Heart left ventricle (tissue), 16 donors: ENCODE results near the gene OSER1. TPM values are rescaled to one million over a fixed set of nuclear protein-coding genes. Genes with fewer than 3 reads are reported as not detected.

Experiments used
- ATAC-seq, 4 donors: fragments of 200-7000 bp; cut with Tn5 transposase; one replicate each; pipeline ENCODE4 v1.9.1; 2020 to 2022; ENCODE audit warnings: moderate library complexity in 4 of 4, mild to moderate bottlenecking in 3 of 4, moderate number of reproducible peaks in 1 of 4
- DNase-seq, 5 donors: peaks; one replicate each; pipeline ENCODE4 v3.0.0-alpha.2; 2020
- H3K27ac ChIP-seq, 12 donors: fragments of 200-600 bp; sonication (generic) in 4 of 12; one replicate each; pipeline versions ENCODE4 v1.5.0 to v1.8.0; 2016 to 2022; ENCODE audit warnings: mild to moderate bottlenecking in 2 of 12
- H3K27me3 ChIP-seq, 9 donors: fragments of 200-600 bp; sonication (generic) in 2 of 9; one replicate each; pipeline versions ENCODE4 v1.5.1 to v1.8.0; 2016 to 2022; ENCODE audit warnings: mild to moderate bottlenecking in 3 of 9
- H3K36me3 ChIP-seq, 9 donors: fragments of 200-600 bp; sonication (generic) in 2 of 9; one replicate each; pipeline versions ENCODE4 v1.5.0 to v1.8.0; 2018 to 2022; ENCODE audit warnings: mild to moderate bottlenecking in 2 of 9
- H3K4me1 ChIP-seq, 12 donors: fragments of 200-600 bp; sonication (generic) in 4 of 12; one replicate each; pipeline versions ENCODE4 v1.5.0 to v1.8.0; 2016 to 2022; ENCODE audit warnings: mild to moderate bottlenecking in 3 of 12
- H3K4me3 ChIP-seq, 12 donors: fragments of 200-600 bp; sonication (generic) in 4 of 12; one replicate each; pipeline versions ENCODE4 v1.5.0 to v1.8.0; 2017 to 2022; ENCODE audit warnings: mild to moderate bottlenecking in 9 of 12, moderate library complexity in 4 of 12
- H3K9me3 ChIP-seq, 12 donors: fragments of 200-600 bp; sonication (generic) in 4 of 12; one replicate each; pipeline versions ENCODE4 v1.5.0 to v1.8.0; 2016 to 2022; ENCODE audit warnings: mild to moderate bottlenecking in 1 of 12
- CTCF ChIP-seq, 12 donors: fragments of 200-600 bp; sonication (generic) in 4 of 12; IDR thresholded peaks; one replicate each; pipeline versions ENCODE4 v1.5.0 to v1.8.0; 2018 to 2022; ENCODE audit warnings: antibody characterized with exemption in 12 of 12, mild to moderate bottlenecking in 5 of 12
- POLR2A ChIP-seq, 2 donors: fragments of 450-650 bp; IDR thresholded peaks; one replicate each; pipeline ENCODE4 v1.6.1; 2017; ENCODE audit warnings: antibody characterized with exemption in 2 of 2, mild to moderate bottlenecking in 2 of 2, moderate library complexity in 2 of 2
- WGBS, 4 donors: extraction: QIAGEN DNeasy Blood & Tissue Kit in 2 of 4; methylation state at CpG; one replicate each; pipeline versions ENCODE4 v1.1.5 to v1.1.7; 2013 to 2018; 5-methylcytosine and 5-hydroxymethylcytosine counted together
- intact Hi-C, 10 donors: fragments of 100-400 bp; cut with DNase I; formaldehyde crosslinking; loops; one replicate each; pipeline versions ENCODE4 v1.11.1 to v1.14.2; 2022
- polyA plus RNA-seq, 2 donors: library from polyadenylated mRNA; stranded (reverse); fragments of 200-250 nt; gene quantifications; one replicate each; pipeline ENCODE4 v1.2.3, GENCODE V29; 2013
- total RNA-seq, 9 donors: library from RNA; depleted of rRNA in 2 of 9; stranded (reverse); fragments of >200 nt in 2 of 9; fragmentation: NEBNext Ultra II Directional in 3 of 9; extraction: Animal tissue kit (Norgen Biotek cat#: 25700) in 3 of 9; gene quantifications; one replicate each; pipeline versions ENCODE4 v1.1.0 to v1.2.4, GENCODE V29; 2016 to 2023
- donor health status: ischemic (EF 13 %, LVEDD 7.1; RV severe dilation, severe dysfunction).
- donor health status: healthy with polysubstance abuse.
- donor health status: DM: no; HTN: yes; CAD: no.
- donor health status: DM: no; HTN: no; CAD: no.
- donor health status: ischemic (EF 25% LVEDD 6.9; RV normal size, moderate dysfunction).
- donor health status: ischemic (EF 25% LVEDD 5.7; RV mildly dilated, moderate dysfunction).
- donor health status: healthy.
- donor health status: DM: yes; HTN: yes; CAD: no.
- donor health status: ischemic (EF 35%, LVEDD 5.7; RV mildly dilated, moderate dysfunction).
- donor health status: nonischemic (EF 11% LVEDD 7.7; RV severe dilation, severe dysfunction).
- donor health status: DM: yes; HTN: yes; CAD: no.
- donor health status: PGD.
- donor health status: ischemic (EF 29% LVEDD 5.4; RV normal size, mild dysfunction).
- donor health status: nonischemic (EF 23%, LVEDD 6.1; RV moderate dilation, normal function).

OSER1 gene
- total and polyA plus RNA-seq, 11 donors: 11.9 to 39.0 (median 34.1) TPM

- H3K4me1 ChIP-seq: peaks cover 0 to 83% (median 45%) of the 10 kb centered on the region in 12 donors
- no peak overlapping the region for H3K4me3 ChIP-seq
- H3K27ac ChIP-seq: peak overlapping the region in 6 of 12 donors; percentile 13 to 95 (median 30)
These were observed 37.5 kb downstream of the OSER1 start for GRCh38 chr20:44173116-44173515.

GRCh38 chr20:44172572-44172950, 38.0 kb downstream of the OSER1 start:
- TF ChIP-seq POLR2A (IDR thresholded peaks at IDR 0.05) (no peak), CTCF (IDR thresholded peaks at IDR 0.05) (no peak)
- ATAC-seq (no peak), DNase-seq (no peak)
- Histone ChIP-seq H3K36me3 (peaks cover 0 to 2% (median 0%) of the 10 kb centered on the region in 9 donors), H3K4me3 (no peak overlapping the region), H3K4me1 (peaks cover 0 to 85% (median 43%) of the 10 kb centered on the region in 12 donors), H3K27me3 (no peaks in the 10 kb centered on the region), H3K27ac (peak overlapping the region in 4 of 12 donors; percentile 10 to 94 (median 34)), H3K9me3 (no peaks in the 10 kb centered on the region)
- 80 to 91% (median 85%) methylated on average over 2 of the region's 2 CpGs for WGBS, 4 donors
- intact Hi-C loops: no loop called here

More at GRCh38 chr20:44173116-44173515, 37.5 kb downstream of the OSER1 start:
- intact Hi-C loops: no loop called here
- TF ChIP-seq CTCF (IDR thresholded peaks at IDR 0.05): no peak
- TF ChIP-seq POLR2A (IDR thresholded peaks at IDR 0.05): no peak
- Histone ChIP-seq H3K36me3 (peaks cover 0 to 2% (median 0%) of the 10 kb centered on the region in 9 donors), H3K9me3 (no peaks in the 10 kb centered on the region), H3K27me3 (peaks cover 0 to 2% (median 0%) of the 10 kb centered on the region in 9 donors)
- no peak for DNase-seq
- ATAC-seq: no peak
- WGBS, 4 donors: 63 to 72% (median 67%) methylated on average over 5 of the region's 5 CpGs

- no peak for TF ChIP-seq POLR2A (IDR thresholded peaks at IDR 0.05)
- TF ChIP-seq CTCF (IDR thresholded peaks at IDR 0.05): no peak
- Histone ChIP-seq H3K9me3 (no peaks in the 10 kb centered on the region), H3K27me3 (no peaks in the 10 kb centered on the region), H3K27ac (peak overlapping the region in 9 of 12 donors; percentile 4 to 94 (median 44)), H3K4me1 (peaks cover 0 to 85% (median 43%) of the 10 kb centered on the region in 12 donors), H3K36me3 (peaks cover 0 to 2% (median 0%) of the 10 kb centered on the region in 9 donors), H3K4me3 (no peak overlapping the region)
- WGBS, 4 donors: 49 to 70% (median 56%) methylated on average over 6 of the region's 6 CpGs
- no peak for ATAC-seq
- intact Hi-C loops: no loop called here
- DNase-seq: no peak
These were observed 38.6 kb downstream of the OSER1 start for GRCh38 chr20:44171775-44172571.

GRCh38 chr20:44170816-44171410, 39.7 kb downstream of the OSER1 start:
- Histone ChIP-seq H3K27me3 (no peaks in the 10 kb centered on the region), H3K36me3 (peaks cover 0 to 2% (median 0%) of the 10 kb centered on the region in 9 donors), H3K4me1 (peaks cover 3 to 86% (median 46%) of the 10 kb centered on the region in 12 donors), H3K9me3 (no peaks in the 10 kb centered on the region), H3K4me3 (no peak overlapping the region), H3K27ac (peak overlapping the region in 10 of 12 donors; percentile 4 to 94 (median 38))
- DNase-seq: no peak
- intact Hi-C loops: no loop called here
- WGBS, 4 donors: 23 to 32% (median 25%) methylated on average over 7 of the region's 7 CpGs
- TF ChIP-seq POLR2A (IDR thresholded peaks at IDR 0.05): no peak
- TF ChIP-seq CTCF (IDR thresholded peaks at IDR 0.05): no peak
- no peak for ATAC-seq
